ENCODE data around the gene DAP. TPM values are rescaled to one million over a fixed set of nuclear protein-coding genes. Genes with fewer than 3 reads are reported as not detected.

Gene DAP
- total RNA-seq, 1 donor from 2014 or later = 79.8 TPM

- no peaks in the 10 kb centered on the region for H3K27me3 Mint-ChIP-seq (ENCODE audit: low read depth)
- H3K4me3 Mint-ChIP-seq = peak overlapping the region; percentile 64
- H3K27ac Mint-ChIP-seq = peak overlapping the region; percentile 96
- no peak for TF ChIP-seq CTCF (IDR thresholded peaks at IDR 0.05; ENCODE audit: unreplicated experiment)
- DNase-seq (ENCODE audit: low spot score in 2 of 2, unreplicated experiment in 2 of 2) = no peak
- H3K36me3 Mint-ChIP-seq = no peaks in the 10 kb centered on the region
- peaks cover 36% of the 10 kb centered on the region for H3K4me1 Mint-ChIP-seq
- H3K9me3 Mint-ChIP-seq = no peaks in the 10 kb centered on the region
Measured at GRCh38 chr5:10762776-10763500, 1.9 kb upstream of the DAP start.

GRCh38 chr5:10761933-10762775, 1.1 kb upstream of the DAP start:
- TF ChIP-seq CTCF (IDR thresholded peaks at IDR 0.05; ENCODE audit: unreplicated experiment) = no peak
- Mint-ChIP-seq H3K9me3 (no peaks in the 10 kb centered on the region), H3K27me3 (ENCODE audit: low read depth) (no peaks in the 10 kb centered on the region), H3K4me1 (peaks cover 44% of the 10 kb centered on the region), H3K27ac (peak overlapping the region; percentile 96), H3K36me3 (no peaks in the 10 kb centered on the region), H3K4me3 (peak overlapping the region; percentile 64)
- no peak for DNase-seq (ENCODE audit: low spot score in 2 of 2, unreplicated experiment in 2 of 2)

- H3K27ac Mint-ChIP-seq = no peak overlapping the region
- no peak for TF ChIP-seq CTCF (IDR thresholded peaks at IDR 0.05; ENCODE audit: unreplicated experiment)
- H3K27me3 Mint-ChIP-seq (ENCODE audit: low read depth) = no peaks in the 10 kb centered on the region
- DNase-seq (ENCODE audit: low spot score in 2 of 2, unreplicated experiment in 2 of 2) = no peak
- no peaks in the 10 kb centered on the region for H3K9me3 Mint-ChIP-seq
- no peaks in the 10 kb centered on the region for H3K36me3 Mint-ChIP-seq
- peaks cover 57% of the 10 kb centered on the region for H3K4me1 Mint-ChIP-seq
- no peak overlapping the region for H3K4me3 Mint-ChIP-seq
Measured at GRCh38 chr5:10760921-10761184, 181 bp downstream of the DAP start.

- Mint-ChIP-seq H3K36me3 (no peaks in the 10 kb centered on the region), H3K4me3 (peak overlapping the region; percentile 88), H3K27me3 (ENCODE audit: low read depth) (no peaks in the 10 kb centered on the region), H3K27ac (peak overlapping the region; percentile 98), H3K9me3 (no peaks in the 10 kb centered on the region), H3K4me1 (peaks cover 61% of the 10 kb centered on the region)
- no peak for TF ChIP-seq CTCF (IDR thresholded peaks at IDR 0.05; ENCODE audit: unreplicated experiment)
- DNase-seq (ENCODE audit: low spot score in 2 of 2, unreplicated experiment in 2 of 2) = peak; percentile 39 to 70
Measured at GRCh38 chr5:10760096-10760920, 726 bp downstream of the DAP start.

GRCh38 chr5:10759111-10759510, 1.9 kb downstream of the DAP start:
- Mint-ChIP-seq H3K27ac (peak overlapping the region; percentile 34), H3K4me1 (peaks cover 61% of the 10 kb centered on the region), H3K27me3 (ENCODE audit: low read depth) (no peaks in the 10 kb centered on the region), H3K4me3 (peak overlapping the region; percentile 46), H3K36me3 (peaks cover 9% of the 10 kb centered on the region), H3K9me3 (peaks cover 3% of the 10 kb centered on the region)
- DNase-seq (ENCODE audit: low spot score in 2 of 2, unreplicated experiment in 2 of 2) = no peak
- no peak for TF ChIP-seq CTCF (IDR thresholded peaks at IDR 0.05; ENCODE audit: unreplicated experiment)
